HCT116 (cell line): Measurements from ENCODE around the gene TJAP1. TPM values are rescaled to one million over a fixed set of nuclear protein-coding genes. Genes with fewer than 3 reads are reported as not detected.

Source experiments
- ATAC-seq: fragments of 200-7000 bp; cut with Tn5 transposase; 2 replicates; pipeline ENCODE4 v1.9.1; 2020; ENCODE audit warnings: mild to moderate bottlenecking, moderate library complexity
- BruUV-seq: library from RNA; stranded (reverse); fragments of 400-500 nt; replicated peaks from 2 replicates; lab custom pipeline; 2021; lab: Mats Ljungman, UMichigan
- CTCF ChIA-PET: fragments of 300-600 bp; sonication (Branson Sonifier 250); formaldehyde crosslinking; loops from one replicate; lab custom pipeline; 2021; ENCODE audit warnings: antibody characterized with exemption; lab: Charles Lee
- POLR2A ChIA-PET: fragments of 300-600, 350-600 bp; sonication (Branson Sonifier 250); formaldehyde crosslinking; loops from one replicate; lab custom pipeline; 2021; ENCODE audit warnings: antibody characterized with exemption; lab: Charles Lee
- RAD21 ChIA-PET, 2 experiments: fragments of 300-600 bp; sonication (Branson Sonifier 250); formaldehyde crosslinking; loops; one replicate each; lab custom pipeline; 2023; ENCODE audit warnings: low total read pairs in 2 of 2; ENCODE audit not compliant: uncharacterized antibody in 2 of 2, unreplicated experiment in 2 of 2, low non-redundant PET in 1 of 2; lab: Charles Lee
- DNase-seq: peaks from one replicate; pipeline ENCODE4 v3.0.0-alpha.2; 2010; ENCODE audit warnings: low read depth, low spot score
- H2AFZ ChIP-seq: fragments of 200-600 bp; shearing (Covaris generic), sonication (generic); 2 replicates; pipeline ENCODE4 v1.6.1; 2017; ENCODE audit warnings: low read depth, mixed run types, mixed read lengths, antibody characterized with exemption, low read length; ENCODE audit not compliant: poor library complexity, severe bottlenecking
- H3K27ac ChIP-seq: 2 replicates; pipeline ENCODE4 v1.5.1; 2012; ENCODE audit warnings: low read depth, low read length
- H3K27me3 ChIP-seq: fragments of 200-600 bp; sonication (generic); 2 replicates; pipeline ENCODE4 v1.6.1; 2016; ENCODE audit warnings: mixed run types, low read length, mixed read lengths; ENCODE audit not compliant: insufficient read depth
- H3K36me3 ChIP-seq, 2 experiments: fragments of 200-500 bp in 1 of 2; fragments of 200-600 bp in 1 of 2; sonication (Bioruptor generic) in 1 of 2; sonication (generic) in 1 of 2; 2 replicates each; pipeline versions ENCODE4 v1.5.1 to v1.6.1; 2014 to 2016; ENCODE audit warnings: low read length in 2 of 2, inconsistent platforms in 1 of 2, mixed read lengths in 1 of 2, mixed run types in 1 of 2; ENCODE audit not compliant: insufficient read depth in 2 of 2, control insufficient read depth in 1 of 2
- H3K4me1 ChIP-seq, 2 experiments: fragments of 200-600 bp in 1 of 2; sonication (generic) in 1 of 2; 2 replicates each; pipeline versions ENCODE4 v1.5.1 to v1.6.1; 2012 to 2017; ENCODE audit warnings: low read length in 2 of 2, inconsistent platforms in 1 of 2, mild to moderate bottlenecking in 1 of 2, mixed read lengths in 1 of 2, mixed run types in 1 of 2, moderate library complexity in 1 of 2; ENCODE audit not compliant: insufficient read depth in 2 of 2, control insufficient read depth in 1 of 2
- H3K4me2 ChIP-seq: fragments of 200-600 bp; sonication (generic); 2 replicates; pipeline ENCODE4 v1.6.1; 2017; ENCODE audit warnings: mixed run types, low read length, mixed read lengths
- H3K4me3 ChIP-seq, 2 experiments: fragments of 200-600 bp in 1 of 2; sonication (generic) in 1 of 2; replicated peaks in 1 of 2; 2 replicates each; pipeline ENCODE4 v1.5.1; 2011 to 2016; ENCODE audit warnings: low read length in 2 of 2, control low read depth in 1 of 2, low read depth in 1 of 2, mild to moderate bottlenecking in 1 of 2, mixed read lengths in 1 of 2, mixed run types in 1 of 2
- H3K79me2 ChIP-seq: fragments of 200-600 bp; sonication (generic); 2 replicates; pipeline ENCODE4 v1.6.1; 2017; ENCODE audit warnings: mild to moderate bottlenecking, mixed run types, low read length, moderate library complexity, mixed read lengths; ENCODE audit not compliant: insufficient read depth
- H3K9ac ChIP-seq: fragments of 200-600 bp; sonication (generic); 2 replicates; pipeline ENCODE4 v1.6.1; 2016; ENCODE audit warnings: low read length, mixed read lengths
- H3K9me2 ChIP-seq: fragments of 200-600 bp; sonication (generic), shearing (Covaris generic); 2 replicates; pipeline ENCODE4 v1.6.1; 2017; ENCODE audit warnings: mixed run types, mild to moderate bottlenecking, moderate library complexity; ENCODE audit not compliant: insufficient read depth
- H3K9me3 ChIP-seq, 2 experiments: fragments of 200-500 bp in 1 of 2; fragments of 200-600 bp in 1 of 2; sonication (Bioruptor generic) in 1 of 2; sonication (generic) in 1 of 2; 2 replicates each; pipeline ENCODE4 v1.6.1; 2014 to 2017; ENCODE audit warnings: low read length in 2 of 2, mixed read lengths in 2 of 2, inconsistent platforms in 1 of 2, low read depth in 1 of 2, mild to moderate bottlenecking in 1 of 2, mixed run types in 1 of 2, moderate library complexity in 1 of 2; ENCODE audit not compliant: control insufficient read depth in 1 of 2, insufficient read depth in 1 of 2
- H4K20me1 ChIP-seq: fragments of 200-600 bp; sonication (generic), shearing (Covaris generic); 2 replicates; pipeline ENCODE4 v1.6.1; 2017; ENCODE audit warnings: mixed run types, mild to moderate bottlenecking, moderate library complexity; ENCODE audit not compliant: insufficient read depth
- CEBPB ChIP-seq: IDR thresholded peaks from 2 replicates; pipeline ENCODE4 v1.6.1; 2012; ENCODE audit warnings: low read depth
- EGR1 ChIP-seq: IDR thresholded peaks from 2 replicates; pipeline ENCODE4 v1.6.1; 2012; ENCODE audit warnings: low read depth
- ELF1 ChIP-seq: IDR thresholded peaks from 2 replicates; pipeline ENCODE4 v1.6.1; 2012; ENCODE audit warnings: low read depth, borderline replicate concordance
- EZH2 ChIP-seq: fragments of 200-600 bp; sonication (generic); IDR thresholded peaks from 2 replicates; pipeline ENCODE4 v1.6.1; 2017; ENCODE audit warnings: antibody characterized with exemption, mixed run types
- EZH2phosphoT487 ChIP-seq: fragments of 200-600 bp; IDR thresholded peaks from 2 replicates; pipeline ENCODE4 v1.6.1; 2018; ENCODE audit warnings: antibody characterized with exemption, borderline replicate concordance
- FOSL1 ChIP-seq: IDR thresholded peaks from 2 replicates; pipeline ENCODE4 v1.6.1; 2012; ENCODE audit warnings: low read depth
- JUND ChIP-seq: IDR thresholded peaks from 2 replicates; pipeline ENCODE4 v1.6.1; 2012
- POLR2A ChIP-seq: IDR thresholded peaks from 2 replicates; pipeline ENCODE4 v1.7.0; 2011; ENCODE audit warnings: borderline replicate concordance; ENCODE audit not compliant: insufficient read depth, insufficient read length; ENCODE audit errors: extremely low read depth
- POLR2AphosphoS5 ChIP-seq: IDR thresholded peaks from 2 replicates; pipeline ENCODE4 v1.6.1; 2011; ENCODE audit warnings: mild to moderate bottlenecking, low read depth, low read length, moderate library complexity
- RAD21 ChIP-seq: IDR thresholded peaks from 2 replicates; pipeline ENCODE4 v1.6.1; 2012; ENCODE audit warnings: low read depth, mild to moderate bottlenecking
- SIN3A ChIP-seq: IDR thresholded peaks from 2 replicates; pipeline ENCODE4 v1.6.1; 2012; ENCODE audit warnings: low read depth
- SRF ChIP-seq: IDR thresholded peaks from 2 replicates; pipeline ENCODE4 v1.6.1; 2012; ENCODE audit warnings: low read depth
- TCF7L2 ChIP-seq: IDR thresholded peaks from 2 replicates; pipeline ENCODE4 v1.7.0; 2011; ENCODE audit warnings: borderline replicate concordance, inconsistent platforms; ENCODE audit not compliant: insufficient read depth, insufficient read length; ENCODE audit errors: extremely low read depth
- YY1 ChIP-seq: IDR thresholded peaks from 2 replicates; pipeline ENCODE4 v1.6.1; 2011; ENCODE audit warnings: low read length, low read depth, moderate library complexity, mild to moderate bottlenecking; ENCODE audit not compliant: insufficient replicate concordance; ENCODE audit errors: extremely low read depth
- ZFX ChIP-seq: fragments of 450-650 bp; IDR thresholded peaks from 2 replicates; pipeline ENCODE4 v1.6.1; 2017
- ZNF274 ChIP-seq: fragments of 200-500 bp; sonication (Bioruptor generic); IDR thresholded peaks from 2 replicates; pipeline ENCODE4 v1.6.1; 2014; ENCODE audit warnings: mild to moderate bottlenecking, low read depth, low read length, inconsistent platforms
- intact Hi-C: fragments of 100-400 bp; cut with micrococcal nuclease; formaldehyde crosslinking; loops from 2 replicates; pipeline ENCODE4 v1.10.0; 2022
- total RNA-seq: library from RNA; stranded (reverse); gene quantifications from one replicate; pipeline ENCODE4 v1.2.1, GENCODE V29; 2021; ENCODE audit not compliant: unreplicated experiment
- TF ChIP-seq, protein P1 (sequence below): IDR thresholded peaks from 2 replicates; pipeline ENCODE4 v1.6.1; 2011; ENCODE audit warnings: mild to moderate bottlenecking, low read length, moderate library complexity; ENCODE audit not compliant: insufficient replicate concordance; ENCODE audit errors: extremely low read depth
- TF ChIP-seq, protein P2 (sequence below): IDR thresholded peaks from 2 replicates; pipeline ENCODE4 v1.6.1; 2012
- TF ChIP-seq, protein P3 (sequence below), 3 experiments: fragments of 200-600 bp in 1 of 3; sonication (generic) in 1 of 3; IDR thresholded peaks in 2 of 3; conservative IDR thresholded peaks in 1 of 3; 2 replicates each; pipeline ENCODE4 v1.5.1; 2012 to 2017; ENCODE audit warnings: low read depth in 2 of 3, low read length in 2 of 3, antibody characterized with exemption in 1 of 3, borderline replicate concordance in 1 of 3, control low read depth in 1 of 3, mild to moderate bottlenecking in 1 of 3, mixed read lengths in 1 of 3, mixed run types in 1 of 3, moderate library complexity in 1 of 3; ENCODE audit not compliant: insufficient read depth in 1 of 3
- TF ChIP-seq, protein P4 (sequence below): IDR thresholded peaks from 2 replicates; pipeline ENCODE4 v1.6.1; 2012

TJAP1 gene
- total RNA-seq, 1 experiment from 2014 or later, result 45.2 TPM

DNA sequence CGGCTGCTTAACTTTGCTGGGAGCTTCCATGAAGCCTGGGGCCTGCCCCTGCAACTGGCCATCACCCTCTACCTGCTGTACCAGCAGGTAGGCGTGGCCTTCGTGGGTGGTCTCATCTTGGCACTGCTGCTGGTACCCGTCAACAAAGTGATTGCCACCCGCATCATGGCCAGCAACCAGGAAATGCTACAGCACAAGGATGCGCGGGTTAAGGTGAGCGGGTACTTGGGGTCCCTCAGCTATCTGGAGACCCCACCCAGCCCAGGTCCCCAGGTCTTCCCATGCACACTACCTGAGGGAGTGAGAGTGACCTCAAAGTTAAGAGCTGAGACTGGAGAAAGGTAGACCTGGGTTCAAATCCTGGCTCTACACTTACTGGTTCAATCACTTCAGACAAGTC is 44.2 kb upstream of the TJAP1 start:
- POLR2A ChIA-PET, result no interaction called here
- H3K4me2 ChIP-seq, result no peak overlapping the region

More for the DNA sequence above, 44.2 kb upstream of the TJAP1 start:
- H2AFZ ChIP-seq, result no peak overlapping the region
- intact Hi-C loops, result no loop called here
- no peaks in the 10 kb centered on the region for H3K36me3 ChIP-seq
- H3K9me2 ChIP-seq, result no peaks in the 10 kb centered on the region
- DNase-seq, result no peak
- peaks cover 10% of the 10 kb centered on the region for H3K79me2 ChIP-seq
- no peaks in the 10 kb centered on the region for H3K27me3 ChIP-seq
- H3K4me1 ChIP-seq, result peaks cover 17 to 24% of the 10 kb centered on the region in 2 experiments
- H3K9me3 ChIP-seq, result no peaks in the 10 kb centered on the region
- no peak overlapping the region for H3K4me3 ChIP-seq
- H4K20me1 ChIP-seq, result no peaks in the 10 kb centered on the region
- ATAC-seq, result no peak
- CTCF ChIA-PET, result no interaction called here
- RAD21 ChIA-PET, result no interaction called here
- H3K27ac ChIP-seq, result no peak overlapping the region
- TF ChIP-seq ELF1 (no peak), POLR2A (no peak), ZFX (no peak), YY1 (no peak), TCF7L2 (no peak), SIN3A (no peak), POLR2AphosphoS5 (no peak), JUND (no peak), EGR1 (no peak), CEBPB (no peak), EZH2phosphoT487 (no peak), FOSL1 (no peak), EZH2 (no peak), ZNF274 (no peak), SRF (no peak), RAD21 (no peak)
- TF ChIP-seq, protein P1, sequence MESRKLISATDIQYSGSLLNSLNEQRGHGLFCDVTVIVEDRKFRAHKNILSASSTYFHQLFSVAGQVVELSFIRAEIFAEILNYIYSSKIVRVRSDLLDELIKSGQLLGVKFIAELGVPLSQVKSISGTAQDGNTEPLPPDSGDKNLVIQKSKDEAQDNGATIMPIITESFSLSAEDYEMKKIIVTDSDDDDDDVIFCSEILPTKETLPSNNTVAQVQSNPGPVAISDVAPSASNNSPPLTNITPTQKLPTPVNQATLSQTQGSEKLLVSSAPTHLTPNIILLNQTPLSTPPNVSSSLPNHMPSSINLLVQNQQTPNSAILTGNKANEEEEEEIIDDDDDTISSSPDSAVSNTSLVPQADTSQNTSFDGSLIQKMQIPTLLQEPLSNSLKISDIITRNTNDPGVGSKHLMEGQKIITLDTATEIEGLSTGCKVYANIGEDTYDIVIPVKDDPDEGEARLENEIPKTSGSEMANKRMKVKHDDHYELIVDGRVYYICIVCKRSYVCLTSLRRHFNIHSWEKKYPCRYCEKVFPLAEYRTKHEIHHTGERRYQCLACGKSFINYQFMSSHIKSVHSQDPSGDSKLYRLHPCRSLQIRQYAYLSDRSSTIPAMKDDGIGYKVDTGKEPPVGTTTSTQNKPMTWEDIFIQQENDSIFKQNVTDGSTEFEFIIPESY, result no peak
- TF ChIP-seq, protein P2, sequence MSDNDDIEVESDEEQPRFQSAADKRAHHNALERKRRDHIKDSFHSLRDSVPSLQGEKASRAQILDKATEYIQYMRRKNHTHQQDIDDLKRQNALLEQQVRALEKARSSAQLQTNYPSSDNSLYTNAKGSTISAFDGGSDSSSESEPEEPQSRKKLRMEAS, result no peak
- TF ChIP-seq, protein P3, sequence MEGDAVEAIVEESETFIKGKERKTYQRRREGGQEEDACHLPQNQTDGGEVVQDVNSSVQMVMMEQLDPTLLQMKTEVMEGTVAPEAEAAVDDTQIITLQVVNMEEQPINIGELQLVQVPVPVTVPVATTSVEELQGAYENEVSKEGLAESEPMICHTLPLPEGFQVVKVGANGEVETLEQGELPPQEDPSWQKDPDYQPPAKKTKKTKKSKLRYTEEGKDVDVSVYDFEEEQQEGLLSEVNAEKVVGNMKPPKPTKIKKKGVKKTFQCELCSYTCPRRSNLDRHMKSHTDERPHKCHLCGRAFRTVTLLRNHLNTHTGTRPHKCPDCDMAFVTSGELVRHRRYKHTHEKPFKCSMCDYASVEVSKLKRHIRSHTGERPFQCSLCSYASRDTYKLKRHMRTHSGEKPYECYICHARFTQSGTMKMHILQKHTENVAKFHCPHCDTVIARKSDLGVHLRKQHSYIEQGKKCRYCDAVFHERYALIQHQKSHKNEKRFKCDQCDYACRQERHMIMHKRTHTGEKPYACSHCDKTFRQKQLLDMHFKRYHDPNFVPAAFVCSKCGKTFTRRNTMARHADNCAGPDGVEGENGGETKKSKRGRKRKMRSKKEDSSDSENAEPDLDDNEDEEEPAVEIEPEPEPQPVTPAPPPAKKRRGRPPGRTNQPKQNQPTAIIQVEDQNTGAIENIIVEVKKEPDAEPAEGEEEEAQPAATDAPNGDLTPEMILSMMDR (IDR thresholded peaks at IDR 0.05 in 2 of 3, conservative IDR thresholded peaks at IDR 0.05 in 1 of 3; ENCODE audit: borderline replicate concordance in 1 of 3, insufficient read depth in 1 of 3, low read depth in 2 of 3, low read length in 2 of 3), result no peak
- TF ChIP-seq, protein P4, sequence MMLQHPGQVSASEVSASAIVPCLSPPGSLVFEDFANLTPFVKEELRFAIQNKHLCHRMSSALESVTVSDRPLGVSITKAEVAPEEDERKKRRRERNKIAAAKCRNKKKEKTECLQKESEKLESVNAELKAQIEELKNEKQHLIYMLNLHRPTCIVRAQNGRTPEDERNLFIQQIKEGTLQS, result no peak
- H3K9ac ChIP-seq, result no peak overlapping the region
- no TSS peak for BruUV-seq
